HCEC 1CT (cell line): ENCODE measurements around the gene KRTAP3-3.
A peak's percentile ranks its signal among the peaks of the same experiment; 100 is the strongest.
"Not testable (repeated sequence)": the region's sequence is repeated elsewhere in the genome, so short reads cannot be mapped to it uniquely, and the experiment has no call there.

Source experiments
- DNase-seq: peaks from one replicate; pipeline ENCODE4 v3.0.0-alpha.2; 2017

The KRTAP3-3 gene

DNA sequence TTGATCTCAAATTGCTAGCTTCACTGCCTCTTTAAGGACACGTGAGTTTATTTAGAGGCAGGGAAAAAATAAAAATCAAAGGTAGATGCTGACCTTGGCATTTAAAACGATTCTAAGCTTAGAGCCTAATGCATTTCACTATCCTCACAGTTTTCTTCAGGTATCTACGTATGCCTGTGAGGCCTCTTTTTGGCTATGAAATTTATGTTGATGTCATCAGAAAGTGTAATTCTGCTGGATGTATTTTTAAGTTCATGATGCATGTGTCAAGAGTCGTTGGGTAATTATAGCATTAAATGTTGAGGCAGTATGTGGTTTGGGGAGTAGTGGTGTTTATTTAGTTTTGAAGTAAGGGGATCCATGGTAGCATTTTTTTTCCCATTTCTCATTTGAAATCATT, 10.0 kb upstream of the KRTAP3-3 start:
- DNase-seq: no peak

DNA sequence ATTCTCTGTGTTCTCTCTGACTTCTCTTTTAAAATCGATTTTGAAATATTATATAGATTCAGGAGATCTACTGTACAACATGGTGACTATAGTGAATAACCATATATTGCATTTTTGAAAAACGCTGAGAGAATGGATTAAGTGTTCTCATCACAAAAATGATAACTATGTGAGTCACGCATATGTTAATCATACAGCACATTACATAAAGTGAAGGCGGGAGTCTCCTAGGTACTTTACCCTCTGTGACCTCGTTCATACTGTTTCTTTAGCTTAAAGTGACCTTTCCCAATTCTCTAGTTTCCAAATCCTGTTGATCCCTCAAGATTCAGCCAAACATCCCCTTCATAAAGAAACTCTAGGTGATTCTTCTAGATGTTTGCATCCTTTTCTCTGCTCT, 8.8 kb upstream of the KRTAP3-3 start:
- DNase-seq: peak; percentile 74

DNA sequence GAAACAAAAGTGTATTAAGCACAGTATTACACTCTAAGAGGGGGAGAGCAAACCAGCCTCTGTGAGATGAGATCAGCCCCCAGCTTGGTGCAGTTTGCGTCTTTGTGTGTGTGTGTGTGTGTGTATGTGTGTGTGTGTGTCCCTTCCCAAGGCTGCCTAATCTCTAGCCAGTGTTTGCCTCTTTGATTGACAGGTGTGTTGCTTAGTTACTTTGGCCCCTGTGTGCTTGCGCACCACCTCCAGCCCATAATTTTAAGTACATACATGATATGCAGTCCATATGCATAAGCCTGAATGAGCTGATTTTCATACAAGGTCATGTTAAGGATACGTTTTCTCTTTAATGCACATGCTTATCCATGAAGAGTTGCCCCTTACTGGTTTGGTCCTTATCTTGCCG, 7.8 kb upstream of the KRTAP3-3 start:
- DNase-seq: no peak

DNA sequence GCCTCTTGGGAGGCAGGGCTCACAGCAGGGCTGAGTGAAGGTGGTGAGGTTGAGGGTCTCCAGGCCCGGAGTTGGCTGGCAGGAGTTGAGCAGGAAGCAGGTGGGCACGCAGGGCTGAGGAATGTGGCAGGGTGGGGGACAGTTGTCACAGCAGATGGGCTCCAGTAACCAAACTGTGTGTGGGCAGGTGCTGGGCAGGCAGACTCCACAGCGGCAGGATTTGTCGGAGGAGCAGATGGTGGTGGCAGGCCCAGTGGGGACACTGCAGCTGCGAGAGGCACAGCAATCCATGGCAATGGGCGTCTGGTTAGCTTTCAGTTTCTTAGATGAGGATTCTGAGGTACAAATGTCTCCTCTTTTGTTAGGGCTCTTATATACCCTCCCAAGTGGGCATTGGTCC, 5.6 kb upstream of the KRTAP3-3 start, which contains the start of gene KRTAP3-2:
Gene KRTAP3-2, minus strand, starts transcription at position 344 of the 400 bp plus-strand sequence. Its CDS starts 53 bp downstream, at position 291.
- not testable (repeated sequence) for DNase-seq

DNA sequence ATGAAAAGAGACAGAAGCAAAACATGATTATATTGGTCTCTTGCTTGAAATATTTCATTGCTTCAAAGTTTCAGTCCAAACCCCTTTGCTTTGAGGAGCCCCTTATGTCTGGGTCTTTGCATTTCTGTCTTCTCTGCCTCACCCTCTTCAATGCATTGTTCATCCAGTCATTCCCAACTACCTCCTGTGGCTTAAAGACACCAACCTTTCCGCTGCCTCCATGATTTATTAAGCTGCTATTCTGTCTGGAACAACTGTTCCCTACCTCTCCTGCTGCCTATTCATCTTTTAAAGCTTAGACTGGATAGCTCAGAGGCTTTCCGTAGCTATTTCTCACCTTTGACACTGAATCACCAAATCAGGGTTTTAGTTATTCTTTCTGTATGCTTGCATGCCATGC, 3.4 kb upstream of the KRTAP3-3 start:
- DNase-seq: no peak

DNA sequence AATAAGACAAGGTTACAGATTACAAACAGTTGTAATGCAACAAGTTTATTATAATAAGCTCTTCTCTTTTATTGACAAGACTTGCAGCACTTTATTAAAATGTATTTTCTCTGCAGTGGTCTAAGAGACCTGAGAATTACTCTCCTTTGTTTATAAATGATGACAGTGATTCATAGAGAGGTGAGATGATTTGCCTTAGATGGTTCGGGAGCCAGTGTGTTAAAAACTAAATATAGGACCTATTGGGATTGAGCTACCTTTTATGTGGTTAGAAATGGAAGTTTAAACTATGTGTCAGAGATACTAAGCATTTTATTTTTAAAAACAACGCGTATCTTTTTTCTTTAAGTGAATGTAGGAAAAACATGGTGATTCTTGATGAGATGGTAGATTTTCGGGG, 2.9 kb upstream of the KRTAP3-3 start:
- DNase-seq: peak; percentile 9

DNA sequence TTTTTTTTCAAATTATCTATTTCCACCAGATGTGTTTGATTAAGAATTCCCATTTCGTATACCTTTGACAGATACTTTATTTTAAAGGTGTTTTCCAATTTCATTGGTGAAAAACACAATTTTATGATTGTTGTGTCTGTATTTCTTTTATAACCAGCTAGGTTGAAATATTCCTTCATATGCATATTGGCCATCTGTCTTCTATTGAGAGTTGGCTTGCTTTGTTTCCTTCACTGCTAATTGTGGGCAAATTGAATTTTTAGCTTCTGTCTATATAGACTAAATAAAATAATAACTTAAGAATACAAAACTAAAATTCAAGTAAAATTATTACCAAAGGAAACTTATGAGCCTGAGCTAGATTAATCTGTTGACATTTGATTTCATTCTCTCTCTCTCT, 1.2 kb upstream of the KRTAP3-3 start:
- no peak for DNase-seq

DNA sequence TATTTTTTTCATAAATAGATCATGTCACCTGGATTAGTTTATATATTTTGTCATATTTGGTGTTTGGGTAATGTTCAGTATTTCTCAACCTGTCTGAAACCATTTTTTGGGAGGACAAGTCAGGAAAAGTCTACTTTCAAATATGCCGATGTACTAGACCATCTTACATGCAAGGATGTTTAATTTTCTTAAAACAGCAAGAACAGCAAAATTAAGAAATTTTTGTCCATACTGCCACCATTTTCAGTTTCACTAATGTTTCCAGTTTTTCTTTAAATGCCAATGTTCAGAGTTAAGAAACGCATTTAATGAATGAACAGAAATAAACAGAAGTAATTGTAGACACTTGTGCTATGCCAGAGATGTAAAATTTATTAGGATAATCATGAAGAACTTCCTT, 880 bp downstream of the KRTAP3-3 start:
- no peak for DNase-seq

DNA sequence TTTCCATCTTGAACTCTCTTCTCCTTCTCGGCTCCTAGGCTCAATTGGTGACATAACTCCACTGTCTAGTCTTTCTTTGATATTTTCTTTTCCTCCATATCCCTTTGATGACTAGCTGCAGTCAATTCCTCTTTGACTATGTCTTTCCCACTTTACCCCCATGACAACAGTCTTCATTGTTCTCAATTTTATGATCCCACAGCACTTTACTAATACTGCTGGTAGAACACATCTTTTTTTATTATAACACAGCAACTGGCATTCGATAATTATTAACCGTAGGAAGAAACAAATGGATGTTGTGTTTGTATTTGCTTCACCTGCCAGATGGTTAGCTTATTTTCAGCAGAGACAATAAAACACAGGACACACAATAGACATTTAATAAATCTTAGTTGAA, 1.3 kb downstream of the KRTAP3-3 start:
- DNase-seq: no peak

DNA sequence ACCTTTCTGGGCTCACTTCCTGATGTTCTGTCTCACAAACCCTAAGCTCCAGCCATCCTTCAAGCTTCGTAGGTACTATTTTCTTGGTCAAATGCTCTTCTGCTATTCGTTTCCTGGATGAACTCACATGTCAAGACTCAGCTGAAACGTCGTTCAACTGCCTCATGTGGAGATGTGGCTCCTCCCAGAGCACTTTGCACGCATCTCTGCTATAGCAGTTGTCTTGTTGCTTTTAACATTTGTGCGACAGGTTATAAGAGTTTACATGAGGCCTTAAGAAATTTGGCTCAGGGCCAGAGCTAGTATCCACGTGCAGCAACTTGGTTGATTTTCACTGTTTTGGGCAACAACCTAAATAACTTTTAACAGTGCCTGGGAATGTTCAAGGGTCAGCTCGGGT, 7.0 kb downstream of the KRTAP3-3 start:
- no peak for DNase-seq

DNA sequence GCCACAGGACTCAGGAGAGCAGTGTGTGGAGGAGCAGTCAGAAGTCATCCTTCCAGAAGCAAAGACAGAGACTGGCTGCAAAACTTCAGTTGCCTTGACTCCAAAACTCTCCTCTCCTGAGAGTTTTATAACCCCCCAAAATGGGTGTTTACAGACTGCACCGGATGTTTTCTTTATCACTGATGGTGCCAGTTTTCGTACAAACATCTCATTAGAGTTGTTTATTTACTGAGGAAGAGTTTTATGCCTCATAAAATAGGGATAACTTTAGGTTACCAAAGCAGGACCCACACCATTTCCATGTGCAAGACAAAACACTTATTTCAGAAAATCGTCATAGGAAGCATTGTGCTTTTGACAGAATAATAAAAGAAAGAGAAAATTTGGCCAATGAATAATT, 9.7 kb downstream of the KRTAP3-3 start, which contains the start of gene KRT40:
Gene KRT40, minus strand, starts transcription at position 101 of the 400 bp plus-strand sequence. Its CDS starts 53 bp downstream, at position 48.
- DNase-seq: no peak

DNA sequence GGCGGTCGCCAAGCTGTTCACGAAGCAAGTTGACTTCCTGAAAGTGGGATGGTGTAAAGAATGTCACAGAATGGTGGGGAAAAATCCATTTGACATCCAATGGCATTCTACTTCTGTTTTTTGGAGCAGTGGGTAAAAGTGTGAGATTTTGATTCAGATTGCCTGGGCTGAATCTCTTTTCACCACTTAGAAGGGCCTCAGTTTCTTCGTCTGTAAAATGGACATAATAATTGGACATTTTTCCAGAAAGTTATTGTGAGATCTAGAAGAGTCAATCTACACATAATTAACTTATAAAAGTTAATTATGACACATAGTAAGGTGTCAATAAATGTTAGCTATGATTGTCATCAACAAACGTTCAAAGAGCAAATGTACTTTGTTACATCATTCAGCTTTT, 12.8 kb downstream of the KRTAP3-3 start:
- no peak for DNase-seq

DNA sequence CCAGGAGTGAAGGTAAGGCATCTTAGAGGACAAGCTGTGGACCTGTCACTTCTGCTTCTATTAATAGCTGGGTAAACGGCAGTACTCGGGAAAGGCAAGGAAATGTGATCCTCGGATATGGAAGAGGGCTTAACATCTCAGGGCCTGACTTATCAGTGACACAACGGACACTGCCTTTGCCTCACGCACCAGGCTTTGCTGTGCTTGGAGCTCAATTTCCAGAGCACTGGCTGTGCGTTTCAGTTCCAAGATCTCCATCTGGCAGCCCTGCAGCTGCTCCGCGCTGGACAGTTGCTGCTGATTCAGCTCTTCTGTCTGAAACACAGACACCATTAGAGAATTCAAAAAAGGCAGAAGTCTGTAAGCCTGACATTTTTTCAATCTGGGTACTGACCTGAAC, 13.4 kb downstream of the KRTAP3-3 start:
- DNase-seq: no peak

DNA sequence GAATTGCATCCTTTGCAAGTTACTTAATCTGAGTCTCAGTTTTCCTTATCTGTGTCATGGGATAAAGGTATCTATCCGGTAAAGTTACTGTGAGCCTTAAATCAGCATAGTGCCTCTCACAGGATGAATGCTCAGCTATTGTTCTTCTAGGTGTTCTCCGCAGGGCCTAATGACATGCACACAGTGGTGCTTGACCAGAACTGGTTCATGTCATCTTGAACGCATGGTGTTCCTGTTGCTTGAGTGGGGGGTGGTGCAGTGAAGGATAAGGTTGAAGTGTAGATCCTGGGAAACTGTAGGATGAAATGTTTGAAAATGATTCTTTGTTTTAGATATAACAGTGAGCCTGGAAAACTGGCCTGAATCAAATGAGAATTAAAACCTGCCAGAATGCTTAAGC, 13.8 kb downstream of the KRTAP3-3 start:
- DNase-seq: no peak

DNA sequence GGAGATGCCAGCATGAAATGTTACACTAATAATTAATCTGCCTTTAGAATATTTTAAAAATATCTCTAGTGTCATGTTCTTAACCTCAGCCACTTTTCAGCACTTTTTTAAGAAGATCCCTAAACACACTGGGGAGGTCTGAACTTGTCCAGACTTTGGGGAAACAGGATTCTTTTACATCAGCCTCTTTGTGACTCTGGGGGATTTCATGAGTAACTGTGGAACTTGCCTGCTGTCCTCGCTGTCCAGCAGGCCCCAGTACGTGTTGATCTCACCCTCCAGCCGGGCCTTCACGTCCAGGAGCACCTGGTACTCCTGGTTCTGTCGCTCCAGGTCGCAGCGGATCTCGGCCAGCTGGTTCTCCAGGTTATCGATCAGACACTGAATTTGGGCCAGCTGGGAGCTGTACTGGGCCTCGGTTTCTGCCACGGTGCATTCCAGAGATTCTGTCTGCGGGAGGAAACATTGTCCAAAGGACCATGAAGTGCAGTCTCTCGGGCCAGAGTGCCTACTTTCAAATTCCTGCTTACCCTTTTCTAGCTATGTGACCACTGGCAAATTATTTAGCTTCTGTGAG, 15.3 kb downstream of the KRTAP3-3 start:
- no peak for DNase-seq

DNA sequence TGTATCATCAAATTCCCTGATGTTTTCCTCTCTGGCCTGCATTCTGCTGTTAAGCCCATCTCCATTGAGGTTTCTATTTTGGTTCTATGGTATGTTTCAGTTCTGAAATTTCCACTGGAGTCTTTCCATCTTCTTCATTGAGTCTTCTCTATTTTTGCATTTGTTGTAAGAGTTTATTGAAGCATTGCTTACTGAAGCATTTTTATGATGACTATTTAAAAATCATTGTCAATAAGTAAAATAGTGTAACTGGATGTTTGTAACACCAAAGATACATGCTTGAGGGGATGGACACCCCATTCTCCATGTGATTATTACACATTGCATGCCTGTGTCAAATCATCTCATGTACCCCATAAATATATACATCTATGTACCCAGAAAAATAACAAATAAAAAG, 18.4 kb downstream of the KRTAP3-3 start:
- DNase-seq: no peak

DNA sequence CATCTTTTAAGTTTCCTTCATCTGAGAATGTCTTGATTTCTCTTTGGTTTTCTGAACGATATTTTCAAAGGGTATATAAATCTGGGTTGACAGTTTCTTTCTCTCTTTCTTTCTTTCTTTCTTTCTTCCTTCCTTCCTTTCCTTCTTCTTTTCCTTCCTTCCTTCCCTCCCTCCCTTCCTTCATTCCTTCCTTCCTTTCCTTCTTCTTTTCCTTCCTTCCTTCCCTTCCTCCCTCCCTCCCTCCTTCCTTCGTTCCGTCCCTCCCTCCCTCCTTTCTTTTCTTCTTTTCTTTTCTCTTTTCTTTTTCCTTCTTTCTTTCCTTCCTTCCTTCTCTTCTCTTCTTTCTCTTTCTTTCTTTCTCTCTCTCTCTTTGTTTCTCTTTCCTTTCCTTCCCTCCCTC, 19.6 kb downstream of the KRTAP3-3 start:
- no peak for DNase-seq

DNA sequence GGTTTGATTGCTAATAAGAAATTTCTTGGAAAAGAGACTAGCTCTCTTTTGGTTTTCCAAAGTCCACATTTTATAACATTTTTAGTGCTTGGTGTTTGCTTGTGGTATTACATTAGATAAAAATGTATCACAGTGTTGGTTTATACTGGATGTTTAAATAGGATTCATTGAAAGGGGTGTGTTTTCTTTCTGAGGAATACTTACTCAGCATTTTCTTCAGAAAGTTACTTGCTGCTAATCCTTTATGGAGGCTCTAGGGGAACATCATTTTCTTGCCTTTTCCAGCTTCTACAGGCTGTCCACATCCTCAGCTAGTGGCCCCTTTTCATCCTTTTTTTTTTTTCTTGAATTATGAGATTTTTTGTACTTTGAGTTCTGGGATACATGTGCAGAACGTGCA, 26.4 kb downstream of the KRTAP3-3 start:
- no peak for DNase-seq

DNA sequence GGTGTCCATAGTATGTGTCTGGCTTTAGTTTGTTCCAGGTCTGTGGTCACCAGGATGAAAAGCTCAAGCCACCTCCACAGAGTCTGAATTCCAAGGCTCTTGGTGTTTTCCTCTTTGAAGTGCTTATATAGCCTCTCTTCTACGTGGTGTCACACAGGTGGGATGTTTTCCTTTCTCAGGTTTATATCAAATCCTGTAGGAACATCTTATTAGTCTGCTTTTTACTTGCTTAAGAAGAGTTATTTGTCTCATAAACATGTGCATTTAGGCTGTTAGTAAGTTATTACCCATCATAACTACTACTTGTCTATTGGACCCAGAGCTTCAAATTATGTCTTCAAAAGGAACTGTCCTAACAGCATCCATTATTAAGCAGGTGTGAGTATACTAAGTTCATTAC, 27.1 kb downstream of the KRTAP3-3 start, which contains the start of gene KRT39:
Gene KRT39, minus strand, starts transcription at position 101 of the 400 bp plus-strand sequence. Its CDS starts 92 bp downstream, at position 9.
- no peak for DNase-seq

DNA sequence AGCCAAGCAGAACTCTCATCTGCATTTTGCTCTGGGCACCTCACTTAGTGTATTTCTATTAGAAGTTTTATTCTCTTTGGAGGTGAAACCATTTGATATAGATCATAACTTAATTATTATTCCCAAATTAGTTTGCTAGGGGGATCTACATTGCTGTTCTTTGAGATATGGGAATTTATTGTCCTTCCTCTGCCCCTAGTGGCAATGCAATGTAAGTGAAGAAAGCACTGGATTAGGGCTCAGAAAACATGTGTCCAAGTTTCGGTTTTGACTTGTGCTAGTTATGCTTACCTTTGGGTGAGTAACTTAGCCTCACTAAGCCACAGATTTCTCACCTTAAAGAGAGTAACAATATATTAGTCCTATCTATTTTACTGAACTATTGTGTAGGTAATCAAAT, 30.1 kb downstream of the KRTAP3-3 start:
- DNase-seq: peak; percentile 44

DNA sequence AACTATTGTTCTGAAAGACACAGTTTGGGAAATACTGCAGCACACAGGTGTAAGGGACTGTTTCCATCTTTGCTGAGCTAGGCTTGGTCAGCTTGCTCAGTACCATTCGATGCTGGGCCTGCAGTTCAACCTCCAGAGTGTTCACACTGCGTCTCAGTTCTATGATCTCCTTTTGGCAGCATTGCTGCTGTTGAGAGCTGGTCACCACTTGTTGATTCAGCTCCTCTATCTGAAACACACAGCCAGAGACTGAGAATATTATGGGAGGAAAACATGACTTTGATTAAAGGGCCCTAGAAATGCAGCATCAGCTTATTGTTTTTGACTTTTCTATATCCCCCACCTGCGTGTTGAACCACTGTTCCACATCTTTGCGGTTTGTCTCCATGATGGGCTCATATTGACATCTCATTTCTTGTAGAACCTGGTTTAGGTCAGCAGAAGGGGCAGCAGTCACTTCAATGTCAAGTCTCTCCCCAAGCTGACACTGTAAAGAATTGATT, 31.9 kb downstream of the KRTAP3-3 start:
- DNase-seq: no peak

DNA sequence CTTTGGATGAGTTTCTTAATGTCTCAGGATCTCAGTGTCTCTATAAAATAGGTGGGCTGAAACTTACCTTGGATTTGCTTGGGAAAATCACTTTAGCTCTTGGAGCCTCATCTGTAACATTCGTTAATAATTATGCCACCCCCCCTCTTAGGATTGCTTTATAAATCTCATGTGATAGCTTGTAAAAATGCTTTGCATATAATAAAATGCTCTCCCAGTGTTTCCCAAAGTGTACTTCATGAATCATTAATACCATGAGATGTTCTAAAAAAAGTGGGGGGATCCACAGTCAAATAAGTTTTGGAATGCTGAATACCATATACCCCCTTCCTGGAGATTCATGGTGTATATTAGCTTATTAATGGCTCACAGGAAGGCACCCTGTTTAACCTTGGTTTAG, 32.4 kb downstream of the KRTAP3-3 start:
- no peak for DNase-seq

DNA sequence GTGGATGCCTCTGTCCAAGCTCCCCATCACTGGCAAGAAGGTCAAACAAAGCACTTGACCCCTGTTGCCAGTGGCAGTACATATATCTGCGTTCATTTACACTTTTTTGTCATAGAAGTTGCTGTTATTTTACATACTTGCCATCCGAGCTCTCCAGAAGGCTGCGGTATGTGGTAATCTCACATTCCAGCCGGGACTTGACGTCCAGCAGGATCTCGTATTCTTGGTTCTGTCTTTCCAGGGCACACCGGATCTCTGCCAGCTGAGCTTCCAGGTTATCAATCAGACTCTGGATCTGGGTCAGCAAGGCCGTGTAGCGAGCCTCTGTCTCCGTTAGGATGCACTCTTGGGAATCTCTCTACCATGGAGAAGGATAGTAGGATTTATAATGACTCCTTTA, 33.8 kb downstream of the KRTAP3-3 start:
- DNase-seq: no peak

DNA sequence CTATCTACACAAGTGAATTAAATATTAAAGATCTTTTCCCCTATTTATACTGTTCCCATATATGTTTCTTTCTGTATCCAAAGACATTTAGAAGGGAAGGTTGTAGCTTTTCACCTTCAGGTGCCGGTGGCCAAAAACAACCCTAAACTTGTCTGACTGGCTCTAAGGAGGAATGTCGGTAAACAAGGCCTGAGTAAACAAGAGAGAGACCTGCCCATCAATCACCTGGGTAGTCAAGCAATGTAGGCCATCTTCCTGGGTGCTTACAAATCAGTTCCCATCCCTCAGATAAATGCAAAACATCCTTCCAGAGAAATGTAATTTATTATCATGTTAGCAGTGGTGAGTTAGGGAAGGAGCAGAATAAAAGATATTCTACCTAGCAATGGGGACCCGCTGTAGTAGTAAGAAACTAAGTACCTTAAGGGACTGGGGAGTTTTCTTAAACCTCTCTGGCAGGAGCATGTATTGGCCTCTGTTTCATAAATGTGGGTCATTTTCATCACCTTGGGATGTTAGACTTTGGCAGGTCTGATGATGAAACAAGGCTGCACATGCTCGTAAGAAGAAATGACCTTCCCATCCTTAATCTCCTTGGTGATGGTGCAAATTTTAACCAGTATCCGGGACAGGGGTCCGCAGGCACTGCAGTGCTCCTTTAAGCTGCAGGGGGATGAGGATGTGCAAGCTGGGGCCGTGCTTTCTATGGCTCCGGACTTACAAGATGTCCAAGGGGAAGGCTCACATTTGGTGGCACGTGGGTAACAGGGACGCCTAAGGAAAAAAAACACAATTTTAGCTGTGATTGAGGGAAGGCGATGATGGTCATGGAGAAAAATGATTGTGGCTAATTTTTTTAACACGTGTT, 35.6 kb downstream of the KRTAP3-3 start:
- no peak for DNase-seq
